ENCODE measurements around the gene OAT. TPM values are rescaled to one million over a fixed set of nuclear protein-coding genes. Genes with fewer than 3 reads are reported as not detected.
A peak's percentile ranks its signal among the peaks of the same experiment; 100 is the strongest.

The OAT gene
- total RNA-seq, 4 donors from 2014 or later, result 86.0 to 103 (median 95.1) TPM

- no peak for DNase-seq (ENCODE audit: low spot score in 2 of 2)
Observed at GRCh38 chr10:124364674-124365073, 54.0 kb downstream of the OAT start.

GRCh38 chr10:124362568-124362967 is 56.2 kb downstream of the OAT start:
- Histone ChIP-seq H3K27me3 (peaks cover under 1% of the 10 kb centered on the region), H3K9me3 (no peaks in the 10 kb centered on the region), H3K36me3 (no peaks in the 10 kb centered on the region), H3K4me1 (peaks cover 9% of the 10 kb centered on the region), H3K4me3 (no peak overlapping the region), H3K27ac (no peak overlapping the region)
- WGBS, result 78% methylated on average over 10 of the region's 10 CpGs
- no peak for TF ChIP-seq EP300 (IDR thresholded peaks at IDR 0.05)
- TF ChIP-seq CTCF (IDR thresholded peaks at IDR 0.05), result no peak
- TF ChIP-seq POLR2AphosphoS5 (IDR thresholded peaks at IDR 0.05), result no peak
- no peak for TF ChIP-seq POLR2A (IDR thresholded peaks at IDR 0.05)
- no peak for DNase-seq (ENCODE audit: low spot score in 2 of 2)

More at GRCh38 chr10:124364674-124365073, 54.0 kb downstream of the OAT start:
- 87% methylated on average over 5 of the region's 5 CpGs for WGBS
- H3K27ac ChIP-seq, result no peak overlapping the region
- H3K36me3 ChIP-seq, result no peaks in the 10 kb centered on the region
- TF ChIP-seq POLR2A (IDR thresholded peaks at IDR 0.05), result no peak
- TF ChIP-seq CTCF (IDR thresholded peaks at IDR 0.05), result no peak
- no peak for TF ChIP-seq EP300 (IDR thresholded peaks at IDR 0.05)
- TF ChIP-seq POLR2AphosphoS5 (IDR thresholded peaks at IDR 0.05), result no peak
- H3K9me3 ChIP-seq, result no peaks in the 10 kb centered on the region
- no peaks in the 10 kb centered on the region for H3K27me3 ChIP-seq
- H3K4me3 ChIP-seq, result no peak overlapping the region
- peaks cover 6% of the 10 kb centered on the region for H3K4me1 ChIP-seq

GRCh38 chr10:124359336-124359832 is 59.3 kb downstream of the OAT start:
- no peaks in the 10 kb centered on the region for H3K36me3 ChIP-seq

GRCh38 chr10:124357561-124357885 is 61.2 kb downstream of the OAT start:
- H3K9me3 ChIP-seq, result no peaks in the 10 kb centered on the region
- H3K36me3 ChIP-seq, result no peaks in the 10 kb centered on the region
- 28% methylated on average over 9 of the region's 9 CpGs for WGBS
- H3K27ac ChIP-seq, result no peak overlapping the region
- H3K4me1 ChIP-seq, result peaks cover 18% of the 10 kb centered on the region
- peaks cover 9% of the 10 kb centered on the region for H3K27me3 ChIP-seq
- TF ChIP-seq EP300 (IDR thresholded peaks at IDR 0.05) (no peak), POLR2AphosphoS5 (IDR thresholded peaks at IDR 0.05) (no peak), CTCF (IDR thresholded peaks at IDR 0.05) (no peak), POLR2A (IDR thresholded peaks at IDR 0.05) (no peak)
- DNase-seq (ENCODE audit: low spot score in 2 of 2), result peak in 1 of 2 donors; percentile 48
- no peak overlapping the region for H3K4me3 ChIP-seq

More at GRCh38 chr10:124359336-124359832, 59.3 kb downstream of the OAT start:
- TF ChIP-seq POLR2AphosphoS5 (IDR thresholded peaks at IDR 0.05) (no peak), CTCF (IDR thresholded peaks at IDR 0.05) (no peak), EP300 (IDR thresholded peaks at IDR 0.05) (no peak), POLR2A (IDR thresholded peaks at IDR 0.05) (no peak)
- no peak for DNase-seq (ENCODE audit: low spot score in 2 of 2)
- H3K27me3 ChIP-seq, result peaks cover 3% of the 10 kb centered on the region
- H3K9me3 ChIP-seq, result no peaks in the 10 kb centered on the region
- WGBS, result 78% methylated on average over 2 of the region's 2 CpGs
- peaks cover 18% of the 10 kb centered on the region for H3K4me1 ChIP-seq
- no peak overlapping the region for H3K4me3 ChIP-seq
- H3K27ac ChIP-seq, result no peak overlapping the region

- no peak overlapping the region for H3K4me3 ChIP-seq
- no peaks in the 10 kb centered on the region for H3K36me3 ChIP-seq
- DNase-seq (ENCODE audit: low spot score in 2 of 2), result peak in 1 of 2 donors; percentile 48
- H3K27ac ChIP-seq, result peak overlapping the region; percentile 55
- peaks cover 18% of the 10 kb centered on the region for H3K4me1 ChIP-seq
- TF ChIP-seq EP300 (IDR thresholded peaks at IDR 0.05) (no peak), POLR2A (IDR thresholded peaks at IDR 0.05) (no peak), POLR2AphosphoS5 (IDR thresholded peaks at IDR 0.05) (no peak)
- no peaks in the 10 kb centered on the region for H3K9me3 ChIP-seq
- 56% methylated on average over 13 of the region's 13 CpGs for WGBS
- H3K27me3 ChIP-seq, result peaks cover 9% of the 10 kb centered on the region
Observed at GRCh38 chr10:124356701-124357560, 61.8 kb downstream of the OAT start.
